ENCODE data around the gene ADGRL2.

Gene ADGRL2

GRCh38 chr1:81808760-81809159 lies 8.0 kb downstream of the ADGRL2 start:
- peak; percentile 12 for DNase-seq

GRCh38 chr1:81809808-81810207 lies 9.1 kb downstream of the ADGRL2 start:
- DNase-seq = no peak

- DNase-seq = peak; percentile 11
Observed at GRCh38 chr1:81811757-81812371, 11.1 kb downstream of the ADGRL2 start.

- no peak for DNase-seq
Observed at GRCh38 chr1:81812712-81813111, 12.0 kb downstream of the ADGRL2 start.

GRCh38 chr1:81813691-81814090 lies 13.0 kb downstream of the ADGRL2 start:
- DNase-seq = no peak

GRCh38 chr1:81819613-81820012 lies 18.9 kb downstream of the ADGRL2 start:
- DNase-seq = no peak

- DNase-seq = no peak
Observed at GRCh38 chr1:81820765-81821164, 20.0 kb downstream of the ADGRL2 start.

- no peak for DNase-seq
Observed at GRCh38 chr1:81823082-81823481, 22.3 kb downstream of the ADGRL2 start.

GRCh38 chr1:81824759-81825158 lies 24.0 kb downstream of the ADGRL2 start:
- DNase-seq = no peak

- no peak for DNase-seq
Observed at GRCh38 chr1:81827942-81828341, 27.2 kb downstream of the ADGRL2 start.

GRCh38 chr1:81832573-81832972 lies 31.8 kb downstream of the ADGRL2 start:
- DNase-seq = no peak

- no peak for DNase-seq
Observed at GRCh38 chr1:81833722-81834121, 33.0 kb downstream of the ADGRL2 start.

- no peak for DNase-seq
Observed at GRCh38 chr1:81834268-81834667, 33.5 kb downstream of the ADGRL2 start.

GRCh38 chr1:81834921-81835698 lies 34.4 kb downstream of the ADGRL2 start:
- DNase-seq = no peak

GRCh38 chr1:81836007-81836626 lies 35.4 kb downstream of the ADGRL2 start:
- DNase-seq = no peak

- no peak for DNase-seq
Observed at GRCh38 chr1:81838600-81839218, 38.0 kb downstream of the ADGRL2 start.

- DNase-seq = no peak
Observed at GRCh38 chr1:81840805-81841204, 40.1 kb downstream of the ADGRL2 start.

GRCh38 chr1:81841795-81842194 lies 41.1 kb downstream of the ADGRL2 start:
- DNase-seq = no peak

GRCh38 chr1:81844477-81844876 lies 43.7 kb downstream of the ADGRL2 start:
- DNase-seq = no peak

- no peak for DNase-seq
Observed at GRCh38 chr1:81846630-81847029, 45.9 kb downstream of the ADGRL2 start.

- no peak for DNase-seq
Observed at GRCh38 chr1:81847063-81847462, 46.3 kb downstream of the ADGRL2 start.

GRCh38 chr1:81848880-81849682 lies 48.3 kb downstream of the ADGRL2 start:
- no peak for DNase-seq

GRCh38 chr1:81850031-81850430 lies 49.3 kb downstream of the ADGRL2 start:
- no peak for DNase-seq
